GM12878 (cell line): ENCODE measurements around the gene DGKI. TPM values are rescaled to one million over a fixed set of nuclear protein-coding genes. Genes with fewer than 3 reads are reported as not detected.

Experiments
- ATAC-seq: fragments of 200-7000 bp; cut with Tn5 transposase; 3 replicates; pipeline ENCODE4 v1.9.1; 2020; ENCODE audit warnings: mild to moderate bottlenecking, moderate library complexity
- BruUV-seq: library from RNA; stranded (reverse); fragments of 400-500 nt; replicated peaks from 2 replicates; lab custom pipeline; 2021; lab: Mats Ljungman, UMichigan
- CTCF ChIA-PET: fragments of 300-600 bp; sonication (Branson Sonifier 250); formaldehyde crosslinking; extraction: SDS; loops from one replicate; lab custom pipeline; 2021; ENCODE audit warnings: inconsistent platforms; lab: Yijun Ruan, JAX
- POLR2A ChIA-PET: fragments of 350-600 bp; formaldehyde crosslinking; extraction: SDS; loops from one replicate; lab custom pipeline; 2021; ENCODE audit warnings: inconsistent platforms; lab: Charles Lee
- RAD21 ChIA-PET: fragments of 300-600 bp; sonication (Branson Sonifier 250); formaldehyde crosslinking; loops from one replicate; lab custom pipeline; 2023; ENCODE audit warnings: antibody characterized with exemption; ENCODE audit not compliant: unreplicated experiment; lab: Charles Lee
- SMC1A ChIA-PET: fragments of 300-600 bp; sonication (Branson Sonifier 250); formaldehyde crosslinking; loops from one replicate; lab custom pipeline; 2023; ENCODE audit not compliant: unreplicated experiment, uncharacterized antibody; lab: Charles Lee
- DNase-seq: peaks from one replicate; pipeline ENCODE4 v3.0.0-alpha.2; 2011; ENCODE audit warnings: low read depth, low spot score
- FAIRE-seq: peaks from 3 replicates; lab custom pipeline; 2011; peaks lifted over from hg19 to GRCh38; lab: Jason Lieb, UNC
- H2AFZ ChIP-seq: 2 replicates; pipeline ENCODE4 v1.6.0; 2011; ENCODE audit warnings: low read depth, low read length, control low read depth; ENCODE audit not compliant: control insufficient read depth
- H3K27ac ChIP-seq: 2 replicates; pipeline ENCODE4 v1.5.1; 2011; ENCODE audit warnings: control low read depth; ENCODE audit not compliant: control insufficient read depth, insufficient read depth
- H3K27me3 ChIP-seq, 2 experiments: replicated peaks in 1 of 2; 2 replicates each; pipeline versions ENCODE4 v1.6.0 to v1.6.1; 2011; ENCODE audit warnings: low read length in 1 of 2; ENCODE audit not compliant: control insufficient read depth in 2 of 2, insufficient read depth in 2 of 2
- H3K36me3 ChIP-seq, 2 experiments: 2 replicates each; pipeline ENCODE4 v1.5.1; 2011; ENCODE audit warnings: low read length in 1 of 2; ENCODE audit not compliant: control insufficient read depth in 2 of 2, insufficient read depth in 2 of 2
- H3K4me1 ChIP-seq: 2 replicates; pipeline ENCODE4 v1.6.1; 2011; ENCODE audit warnings: mild to moderate bottlenecking, low read length, moderate library complexity, mixed read lengths; ENCODE audit not compliant: control insufficient read depth, insufficient read depth
- H3K4me2 ChIP-seq: 2 replicates; pipeline ENCODE4 v1.6.0; 2011; ENCODE audit warnings: control low read depth; ENCODE audit not compliant: control insufficient read depth, insufficient read depth
- H3K4me3 ChIP-seq: fragments of 200-600 bp; sonication (generic); 2 replicates; pipeline ENCODE4 v1.5.1; 2016
- H3K79me2 ChIP-seq: 2 replicates; pipeline ENCODE4 v1.6.0; 2011; ENCODE audit warnings: low read length; ENCODE audit not compliant: control insufficient read depth, insufficient read depth
- H3K9ac ChIP-seq: 2 replicates; pipeline ENCODE4 v1.8.0; 2011; ENCODE audit warnings: low read length, control low read depth, mixed read lengths; ENCODE audit not compliant: control insufficient read depth, insufficient read depth
- H3K9me3 ChIP-seq: replicated peaks from 3 replicates; pipeline ENCODE4 v1.5.1; 2011; ENCODE audit warnings: mild to moderate bottlenecking, low read length; ENCODE audit not compliant: control insufficient read depth, insufficient read depth
- H4K20me1 ChIP-seq: 2 replicates; pipeline ENCODE4 v1.6.0; 2011; ENCODE audit not compliant: control insufficient read depth, insufficient read depth
- BMI1 ChIP-seq: fragments of 450-650 bp; IDR thresholded peaks from 2 replicates; pipeline ENCODE4 v1.6.1; 2016; ENCODE audit warnings: mild to moderate bottlenecking, moderate library complexity, borderline replicate concordance
- SMC3 ChIP-seq: IDR thresholded peaks from 2 replicates; pipeline ENCODE4 v1.6.1; 2011; ENCODE audit warnings: low read length, improper control_type of control experiment, borderline replicate concordance
- ZNF384 ChIP-seq: IDR thresholded peaks from 2 replicates; pipeline ENCODE4 v1.6.1; 2012; ENCODE audit warnings: low read depth, mild to moderate bottlenecking, low read length, improper control_type of control experiment, borderline replicate concordance
- WGBS: methylation state at CpG from one replicate; pipeline ENCODE4 v1.1.6; 2016; ENCODE audit warnings: low lambda C conversion rate; ENCODE audit not compliant: insufficient replicate concordance, insufficient coverage; ENCODE audit errors: missing lambda C conversion rate; 5-methylcytosine and 5-hydroxymethylcytosine counted together
- in situ Hi-C: fragments of 300-500 bp; cut with MboI; formaldehyde crosslinking; loops from 9 replicates; pipeline ENCODE4 v1.14.3; 2018; ENCODE audit warnings: mixed read lengths
- intact Hi-C: fragments of 100-400 bp; cut with micrococcal nuclease; formaldehyde crosslinking; loops from one replicate; pipeline ENCODE4 v1.14.2; 2022; ENCODE audit not compliant: unreplicated experiment
- polyA plus RNA-seq, 11 experiments: library from polyadenylated mRNA; depleted of rRNA in 4 of 11; unstranded in 6 of 11; stranded (reverse) in 5 of 11; fragments of >200 nt; fragmentation: Nextera tagmentation in 4 of 11; fragmentation: Illumina TruSeq in 1 of 11; extraction: Ambion mirVana in 4 of 11; extraction: Trizol in 1 of 11; gene quantifications; 1 replicate in 1 of 11; 2 replicates in 10 of 11; pipeline versions ENCODE4 v1.2.1 to v1.2.3, GENCODE V29; 2011 to 2016; ENCODE audit warnings: inconsistent platforms in 2 of 11, missing spikeins in 2 of 11, low read depth in 1 of 11
- total RNA-seq, 4 experiments: library from RNA; depleted of rRNA in 3 of 4; stranded (reverse); fragments of >200 nt in 3 of 4; fragmentation: Illumina TruSeq in 1 of 4; extraction: Trizol in 1 of 4; gene quantifications; 2 replicates each; pipeline versions ENCODE4 v1.2.1 to v1.2.3, GENCODE V29; 2013 to 2021
- TF ChIP-seq, protein P1 (sequence below), 3 experiments: IDR thresholded peaks in 2 of 3; conservative IDR thresholded peaks in 1 of 3; 2 replicates each; pipeline ENCODE4 v1.5.1; 2011; ENCODE audit warnings: low read depth in 3 of 3, low read length in 3 of 3, mild to moderate bottlenecking in 3 of 3, control low read depth in 2 of 3, moderate library complexity in 2 of 3, inconsistent platforms in 1 of 3, mixed read lengths in 1 of 3; ENCODE audit not compliant: control insufficient read depth in 2 of 3, insufficient read depth in 1 of 3; ENCODE audit errors: extremely low read depth in 1 of 3

DGKI gene
- total and polyA plus RNA-seq, 10 of the 15 experiments (the other 5 are each of a cell fraction or from before 2014, with no cell fraction given), result 10.4 to 37.1 (median 22.1) TPM

DNA sequence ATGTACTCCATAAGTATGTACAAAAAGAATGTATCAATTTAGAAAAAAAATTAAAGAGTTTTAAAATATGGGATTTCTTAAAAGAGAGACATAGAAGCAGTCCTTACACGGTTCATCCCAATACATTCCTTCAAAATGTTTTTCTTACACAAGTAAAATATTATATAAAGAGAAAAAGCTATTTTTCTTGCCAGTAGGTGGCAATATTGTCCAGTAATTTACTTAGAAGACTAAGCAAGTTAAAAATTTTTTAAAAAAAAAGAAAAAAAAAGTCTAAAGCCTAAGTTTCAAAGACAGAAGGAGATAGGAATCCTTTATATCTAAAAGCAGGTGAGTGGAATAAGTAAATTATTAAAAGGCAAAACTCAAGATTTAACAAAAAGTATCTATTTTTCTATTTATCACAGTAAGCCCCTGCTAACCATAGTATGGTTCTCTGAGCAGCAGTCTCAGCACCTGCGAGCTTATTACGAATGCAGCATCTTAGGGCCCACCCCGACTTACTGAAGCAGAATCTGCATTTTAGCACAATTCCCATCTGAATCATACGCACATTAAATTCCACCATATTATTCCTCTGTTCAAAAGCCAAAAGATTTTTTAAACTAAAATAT is 240.6 kb downstream of the DGKI start:
- no TSS peak for BruUV-seq
- Histone ChIP-seq H3K79me2 (no peaks in the 10 kb centered on the region), H3K27ac (no peak overlapping the region), H3K4me2 (no peak overlapping the region), H4K20me1 (no peaks in the 10 kb centered on the region), H3K27me3 (no peaks in the 10 kb centered on the region), H2AFZ (no peak overlapping the region), H3K9me3 (no peaks in the 10 kb centered on the region), H3K4me1 (no peaks in the 10 kb centered on the region), H3K4me3 (no peak overlapping the region), H3K36me3 (no peaks in the 10 kb centered on the region), H3K9ac (no peak overlapping the region)
- intact Hi-C loops, result loop anchor here (1.0 to 2.0 kb wide), 4 partner anchors 21 to 1133 kb away; no protein-coding TSS in a partner anchor
- 47% methylated on average over 5 of the region's 5 CpGs for WGBS
- CTCF ChIA-PET, result interaction anchor here (0.6 to 5.7 kb wide), 35 partner anchors 8 to 418 kb away, joined by 3 to 48 read pairs (median 4); partner anchors contain the start of gene CREB3L2
- in situ Hi-C loops, result loop anchor here (25.0 kb wide), 1 partner anchor 1131 kb away; no protein-coding TSS in a partner anchor
- no peak for DNase-seq
- RAD21 ChIA-PET, result interaction anchor here (0.6 to 3.8 kb wide), 11 partner anchors 8 to 402 kb away, joined by 3 to 22 read pairs (median 3); no protein-coding TSS in a partner anchor
- TF ChIP-seq, protein P1, sequence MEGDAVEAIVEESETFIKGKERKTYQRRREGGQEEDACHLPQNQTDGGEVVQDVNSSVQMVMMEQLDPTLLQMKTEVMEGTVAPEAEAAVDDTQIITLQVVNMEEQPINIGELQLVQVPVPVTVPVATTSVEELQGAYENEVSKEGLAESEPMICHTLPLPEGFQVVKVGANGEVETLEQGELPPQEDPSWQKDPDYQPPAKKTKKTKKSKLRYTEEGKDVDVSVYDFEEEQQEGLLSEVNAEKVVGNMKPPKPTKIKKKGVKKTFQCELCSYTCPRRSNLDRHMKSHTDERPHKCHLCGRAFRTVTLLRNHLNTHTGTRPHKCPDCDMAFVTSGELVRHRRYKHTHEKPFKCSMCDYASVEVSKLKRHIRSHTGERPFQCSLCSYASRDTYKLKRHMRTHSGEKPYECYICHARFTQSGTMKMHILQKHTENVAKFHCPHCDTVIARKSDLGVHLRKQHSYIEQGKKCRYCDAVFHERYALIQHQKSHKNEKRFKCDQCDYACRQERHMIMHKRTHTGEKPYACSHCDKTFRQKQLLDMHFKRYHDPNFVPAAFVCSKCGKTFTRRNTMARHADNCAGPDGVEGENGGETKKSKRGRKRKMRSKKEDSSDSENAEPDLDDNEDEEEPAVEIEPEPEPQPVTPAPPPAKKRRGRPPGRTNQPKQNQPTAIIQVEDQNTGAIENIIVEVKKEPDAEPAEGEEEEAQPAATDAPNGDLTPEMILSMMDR (IDR thresholded peaks at IDR 0.05 in 2 of 3, conservative IDR thresholded peaks at IDR 0.05 in 1 of 3; ENCODE audit: control insufficient read depth in 2 of 3, extremely low read depth in 1 of 3, insufficient read depth in 1 of 3, low read depth in 3 of 3, low read length in 3 of 3), result peak in 1 of 3 experiments; percentile 29; a peak in 2 of 6 replicates
- TF ChIP-seq BMI1, result no peak
- TF ChIP-seq SMC3, result peak; percentile 35; the same call in 1 of the 2 replicates
- peak; percentile 83 for TF ChIP-seq ZNF384
- no peak for FAIRE-seq
- SMC1A ChIA-PET, result interaction anchor here (0.8 to 3.8 kb wide), 19 partner anchors 9 to 404 kb away, joined by 3 to 22 read pairs (median 5); partner anchors contain the start of gene CREB3L2
- POLR2A ChIA-PET, result no interaction called here
- ATAC-seq, result peak; percentile 51; the same call in 1 of the 3 replicates
